ENCODE measurements around the gene MYBBP1A.

Gene MYBBP1A

DNA sequence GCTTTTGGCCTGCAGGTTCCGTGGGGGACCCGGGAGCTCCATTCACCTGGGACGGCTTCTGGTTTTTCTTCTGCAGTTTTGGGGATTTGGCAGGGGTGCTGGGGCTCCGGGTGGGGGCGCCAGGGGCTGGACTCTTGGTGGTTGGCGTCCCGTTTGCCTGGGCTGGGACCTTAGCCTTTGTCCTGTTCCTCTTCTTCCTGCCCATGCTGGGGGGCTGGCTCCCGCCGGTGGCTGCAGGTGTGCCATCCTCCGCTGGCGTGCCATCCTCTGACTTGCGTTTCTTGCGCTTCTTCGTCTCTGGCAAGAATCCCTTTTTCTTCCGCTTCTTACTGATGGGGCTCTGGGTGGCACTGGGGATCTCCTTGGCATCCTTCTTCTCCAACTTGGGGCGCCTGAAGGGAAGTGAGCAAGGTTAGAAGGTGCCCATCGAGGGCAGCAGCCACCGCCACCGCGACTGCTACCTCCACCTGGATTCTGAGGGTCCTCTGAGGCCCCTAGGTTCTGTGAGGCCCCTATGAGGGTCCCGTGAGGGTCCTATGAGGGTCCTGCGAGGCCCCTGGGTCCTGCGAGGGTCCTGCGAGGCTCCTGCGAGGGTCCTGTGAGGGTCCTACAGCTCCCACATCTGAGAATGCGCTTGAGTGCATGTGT is 15.5 kb downstream of the MYBBP1A start:
- DNase-seq (ENCODE audit: insufficient read length, low spot score) = no peak
- no peak for TF ChIP-seq POU2F2 (IDR thresholded peaks at IDR 0.05; ENCODE audit: low read depth, low read length)
- no peak for TF ChIP-seq SPI1 (IDR thresholded peaks at IDR 0.05; ENCODE audit: low read depth, low read length)
- no peak for TF ChIP-seq TAF1 (IDR thresholded peaks at IDR 0.05; ENCODE audit: low read depth, low read length)
- no peak for TF ChIP-seq POLR2A (IDR thresholded peaks at IDR 0.05; ENCODE audit: low read depth, low read length)
- TF ChIP-seq PAX5 (IDR thresholded peaks at IDR 0.05; ENCODE audit: insufficient read depth, low read length, severe bottlenecking) = no peak
- no peak for TF ChIP-seq POLR2AphosphoS5 (IDR thresholded peaks at IDR 0.05; ENCODE audit: low read depth, low read length)
- no peak for FAIRE-seq

DNA sequence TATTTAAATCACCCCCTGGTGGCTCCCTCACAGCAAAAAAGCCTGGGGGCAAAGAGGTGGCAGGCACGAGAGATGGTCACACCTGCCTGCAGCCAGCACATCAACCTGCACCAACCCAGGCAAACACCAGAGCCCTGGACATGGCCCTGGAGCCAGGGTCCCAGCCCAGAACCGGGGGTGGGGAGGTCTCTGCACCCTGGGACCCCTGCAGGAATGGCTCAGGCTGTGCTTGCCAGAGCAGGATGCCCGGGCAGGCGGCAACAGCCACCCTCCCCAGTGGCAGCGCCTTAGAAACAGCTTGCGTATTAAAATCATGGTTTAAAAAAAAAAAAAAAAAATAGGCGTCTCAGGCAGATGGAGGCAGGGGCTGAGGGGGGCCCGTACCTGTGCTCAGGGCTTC is 16.2 kb downstream of the MYBBP1A start:
- FAIRE-seq (no peak), DNase-seq (ENCODE audit: insufficient read length, low spot score) (no peak)
- TF ChIP-seq SPI1 (IDR thresholded peaks at IDR 0.05; ENCODE audit: low read depth, low read length) = no peak
- TF ChIP-seq PAX5 (IDR thresholded peaks at IDR 0.05; ENCODE audit: insufficient read depth, low read length, severe bottlenecking) = no peak
- no peak for TF ChIP-seq TAF1 (IDR thresholded peaks at IDR 0.05; ENCODE audit: low read depth, low read length)
- TF ChIP-seq POLR2AphosphoS5 (IDR thresholded peaks at IDR 0.05; ENCODE audit: low read depth, low read length) = no peak
- TF ChIP-seq POLR2A (IDR thresholded peaks at IDR 0.05; ENCODE audit: low read depth, low read length) = no peak
- TF ChIP-seq POU2F2 (IDR thresholded peaks at IDR 0.05; ENCODE audit: low read depth, low read length) = no peak

DNA sequence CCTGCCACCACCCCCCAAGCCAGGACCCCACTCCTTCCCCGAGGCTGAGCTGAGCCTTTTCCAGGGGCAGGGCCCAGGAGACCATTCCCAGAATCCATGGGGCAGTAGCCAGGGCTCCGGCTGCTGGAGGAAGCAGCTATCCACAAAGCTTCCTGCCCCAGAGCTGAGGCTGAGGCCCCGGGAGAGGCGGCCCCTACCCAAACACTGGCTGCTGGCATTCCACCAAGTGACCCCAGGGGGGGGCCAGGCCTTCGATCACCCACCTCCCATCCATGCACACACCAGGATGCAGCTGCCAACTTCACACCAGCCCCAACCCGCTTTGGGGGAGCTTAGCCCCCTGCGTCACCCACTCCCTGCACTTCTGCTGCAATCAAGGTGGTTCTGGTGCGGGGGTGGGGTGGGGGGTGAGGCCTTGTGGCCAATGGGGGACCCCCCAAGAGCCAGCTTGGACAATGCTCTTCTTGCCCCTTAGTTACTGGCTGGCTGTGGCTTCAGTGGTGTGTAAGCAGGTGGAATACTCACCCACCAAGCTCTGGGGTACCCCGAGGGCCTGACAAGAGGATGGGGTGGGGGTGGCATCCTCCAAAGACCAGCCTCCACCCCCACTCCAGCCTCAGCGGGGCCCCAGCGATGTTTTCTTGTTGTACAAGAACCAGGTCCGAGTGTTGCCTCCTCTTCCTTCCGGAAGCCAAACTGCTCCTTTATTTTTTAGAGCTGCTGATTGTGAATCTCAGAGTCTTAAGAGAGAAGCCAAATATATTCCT is 16.8 kb downstream of the MYBBP1A start:
- FAIRE-seq (no peak), DNase-seq (ENCODE audit: insufficient read length, low spot score) (no peak)
- no peak for TF ChIP-seq SPI1 (IDR thresholded peaks at IDR 0.05; ENCODE audit: low read depth, low read length)
- TF ChIP-seq POLR2AphosphoS5 (IDR thresholded peaks at IDR 0.05; ENCODE audit: low read depth, low read length) = no peak
- TF ChIP-seq POLR2A (IDR thresholded peaks at IDR 0.05; ENCODE audit: low read depth, low read length) = no peak
- no peak for TF ChIP-seq PAX5 (IDR thresholded peaks at IDR 0.05; ENCODE audit: insufficient read depth, low read length, severe bottlenecking)
- no peak for TF ChIP-seq TAF1 (IDR thresholded peaks at IDR 0.05; ENCODE audit: low read depth, low read length)
- no peak for TF ChIP-seq POU2F2 (IDR thresholded peaks at IDR 0.05; ENCODE audit: low read depth, low read length)

GRCh38 chr17:4537451-4538235 is 17.5 kb downstream of the MYBBP1A start:
- no peak for DNase-seq (ENCODE audit: insufficient read length, low spot score)
- FAIRE-seq = no peak
- TF ChIP-seq PAX5 (IDR thresholded peaks at IDR 0.05; ENCODE audit: insufficient read depth, low read length, severe bottlenecking) (no peak), POLR2AphosphoS5 (IDR thresholded peaks at IDR 0.05; ENCODE audit: low read depth, low read length) (no peak), SPI1 (IDR thresholded peaks at IDR 0.05; ENCODE audit: low read depth, low read length) (no peak), POLR2A (IDR thresholded peaks at IDR 0.05; ENCODE audit: low read depth, low read length) (no peak), POU2F2 (IDR thresholded peaks at IDR 0.05; ENCODE audit: low read depth, low read length) (no peak), TAF1 (IDR thresholded peaks at IDR 0.05; ENCODE audit: low read depth, low read length) (no peak)

DNA sequence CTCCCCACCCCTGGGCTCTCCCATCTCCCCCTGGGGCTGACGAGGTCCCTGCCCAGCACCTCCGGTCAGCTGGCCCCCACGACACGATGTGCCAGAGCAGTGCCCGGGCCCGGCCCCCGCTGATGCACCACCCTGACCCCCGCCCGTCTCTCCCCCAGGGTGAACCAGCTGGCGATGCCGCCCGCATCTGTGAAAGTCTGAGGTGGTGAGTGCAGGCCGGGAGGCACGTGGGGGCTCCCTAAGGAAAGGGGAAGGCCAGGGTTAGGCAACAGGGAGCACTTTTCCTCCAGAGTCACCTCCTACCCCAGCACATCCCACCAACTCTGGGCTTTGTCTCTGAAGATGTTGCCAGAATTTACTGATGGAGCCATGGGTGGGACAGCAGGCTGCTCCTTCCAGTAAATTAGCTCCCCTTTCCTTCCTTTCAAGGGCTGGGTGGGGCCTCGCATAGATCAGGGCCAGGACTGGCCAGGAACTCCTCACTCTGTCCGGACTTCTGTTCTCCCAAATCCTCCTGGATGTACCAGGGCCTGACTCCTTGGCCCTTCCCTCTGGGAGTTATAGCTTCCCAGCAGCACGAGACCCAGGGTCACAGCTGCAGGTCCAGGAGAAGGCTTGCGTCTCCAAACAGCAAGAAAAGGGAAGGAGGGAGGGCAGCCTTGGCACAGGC is 18.3 kb downstream of the MYBBP1A start:
- DNase-seq (ENCODE audit: insufficient read length, low spot score) (no peak), FAIRE-seq (no peak)
- no peak for TF ChIP-seq POU2F2 (IDR thresholded peaks at IDR 0.05; ENCODE audit: low read depth, low read length)
- no peak for TF ChIP-seq TAF1 (IDR thresholded peaks at IDR 0.05; ENCODE audit: low read depth, low read length)
- TF ChIP-seq POLR2AphosphoS5 (IDR thresholded peaks at IDR 0.05; ENCODE audit: low read depth, low read length) = no peak
- TF ChIP-seq PAX5 (IDR thresholded peaks at IDR 0.05; ENCODE audit: insufficient read depth, low read length, severe bottlenecking) = no peak
- no peak for TF ChIP-seq SPI1 (IDR thresholded peaks at IDR 0.05; ENCODE audit: low read depth, low read length)
- no peak for TF ChIP-seq POLR2A (IDR thresholded peaks at IDR 0.05; ENCODE audit: low read depth, low read length)

- peak; percentile 55 for TF ChIP-seq POLR2AphosphoS5 (IDR thresholded peaks at IDR 0.05; ENCODE audit: low read depth, low read length)
- TF ChIP-seq PAX5 (IDR thresholded peaks at IDR 0.05; ENCODE audit: insufficient read depth, low read length, severe bottlenecking) = no peak
- FAIRE-seq (no peak), DNase-seq (ENCODE audit: insufficient read length, low spot score) (no peak)
Observed at GRCh38 chr17:4536259-4536741, 18.9 kb downstream of the MYBBP1A start.

GRCh38 chr17:4535667-4536258 is 19.4 kb downstream of the MYBBP1A start:
- DNase-seq (ENCODE audit: insufficient read length, low spot score) (no peak), FAIRE-seq (no peak)
- TF ChIP-seq TAF1 (IDR thresholded peaks at IDR 0.05; ENCODE audit: low read depth, low read length) (no peak), PAX5 (IDR thresholded peaks at IDR 0.05; ENCODE audit: insufficient read depth, low read length, severe bottlenecking) (no peak), POLR2A (IDR thresholded peaks at IDR 0.05; ENCODE audit: low read depth, low read length) (no peak)

- no peak for FAIRE-seq
- no peak for DNase-seq (ENCODE audit: insufficient read length, low spot score)
- TF ChIP-seq POU2F2 (IDR thresholded peaks at IDR 0.05; ENCODE audit: low read depth, low read length) (no peak), POLR2A (IDR thresholded peaks at IDR 0.05; ENCODE audit: low read depth, low read length) (no peak), TAF1 (IDR thresholded peaks at IDR 0.05; ENCODE audit: low read depth, low read length) (no peak), SPI1 (IDR thresholded peaks at IDR 0.05; ENCODE audit: low read depth, low read length) (no peak), PAX5 (IDR thresholded peaks at IDR 0.05; ENCODE audit: insufficient read depth, low read length, severe bottlenecking) (no peak), POLR2AphosphoS5 (IDR thresholded peaks at IDR 0.05; ENCODE audit: low read depth, low read length) (no peak)
Observed at GRCh38 chr17:4534928-4535666, 20.1 kb downstream of the MYBBP1A start.
